Activated naive CD4-positive, alpha-beta T cell treated with anti-CD3 and anti-CD28 coated beads, Interleukin-2, amount 50 U/mL, for 72 hours (primary cell): ENCODE results near the gene NCBP3. TPM values are rescaled to one million over a fixed set of nuclear protein-coding genes. Genes with fewer than 3 reads are reported as not detected.

ENCODE experiments used
- ATAC-seq, 2 donors: fragments of 150-1000 bp; cut with Tn5 transposase; 2 replicates each; pipeline ENCODE4 v1.10.0; 2021; ENCODE audit warnings: mild to moderate bottlenecking in 2 of 2, moderate library complexity in 2 of 2
- DNase-seq, 2 donors: peaks; one replicate each; pipeline ENCODE4 v3.0.0; 2021 to 2022; ENCODE audit warnings: low spot score in 2 of 2
- H3K27ac Mint-ChIP-seq, 2 donors: one replicate each; pipeline ENCODE4 v1.8.0; 2022; ENCODE audit warnings: mild to moderate bottlenecking in 2 of 2, mixed read lengths in 2 of 2
- H3K36me3 Mint-ChIP-seq, 2 donors: one replicate each; pipeline ENCODE4 v1.8.0; 2022; ENCODE audit warnings: mixed read lengths in 2 of 2
- H3K9me3 Mint-ChIP-seq, 2 donors: one replicate each; pipeline ENCODE4 v1.8.0; 2022; ENCODE audit warnings: mixed read lengths in 2 of 2
- total RNA-seq, 2 donors: library from RNA; stranded (reverse); gene quantifications; one replicate each; pipeline ENCODE4 v1.2.3, GENCODE V29; 2022

NCBP3 gene
- total RNA-seq, 2 donors from 2014 or later = 35.4 to 44.4 TPM

DNA sequence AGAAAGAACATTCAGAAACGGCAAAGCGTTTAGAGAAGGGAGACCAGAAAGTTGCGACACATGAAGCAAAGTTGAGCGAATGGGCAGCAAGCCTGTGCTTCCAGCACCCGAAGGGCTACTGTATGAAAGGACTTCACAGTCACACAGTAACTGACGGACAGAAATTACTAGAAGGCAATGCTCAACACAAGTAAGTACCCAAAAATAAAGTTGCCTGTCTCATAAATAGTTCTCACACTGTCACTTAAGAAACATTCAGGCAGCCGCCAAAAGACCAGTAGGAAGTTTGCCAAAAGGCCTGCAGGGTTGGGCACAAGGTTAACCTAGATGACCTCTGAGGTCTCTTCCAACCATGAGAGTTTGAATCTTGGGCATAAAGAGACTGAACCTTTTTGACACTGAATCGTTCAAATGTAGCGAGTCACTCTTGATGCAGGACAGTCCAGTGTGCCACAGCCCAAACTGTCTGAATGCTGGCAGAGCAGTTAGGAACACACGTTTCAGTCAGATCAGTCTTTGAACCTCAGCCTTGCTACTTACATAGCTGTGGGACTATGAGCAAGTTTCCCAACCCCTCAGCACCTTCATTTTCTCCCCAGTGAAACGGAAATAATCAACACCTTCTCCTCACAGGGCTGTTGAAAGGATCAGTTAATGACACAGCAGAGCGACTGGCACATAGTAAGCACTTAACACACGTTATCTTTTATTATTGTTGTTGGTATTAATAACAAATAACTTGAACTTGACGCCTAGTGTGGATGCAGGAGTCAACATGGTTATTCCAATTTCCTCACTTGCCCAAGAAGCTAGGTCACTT, 10.4 kb downstream of the NCBP3 start:
- Mint-ChIP-seq H3K9me3 (no peaks in the 10 kb centered on the region), H3K36me3 (peaks cover 0 to 7% of the 10 kb centered on the region in 2 donors), H3K27ac (no peak overlapping the region)
- ATAC-seq (no peak), DNase-seq (no peak)

DNA sequence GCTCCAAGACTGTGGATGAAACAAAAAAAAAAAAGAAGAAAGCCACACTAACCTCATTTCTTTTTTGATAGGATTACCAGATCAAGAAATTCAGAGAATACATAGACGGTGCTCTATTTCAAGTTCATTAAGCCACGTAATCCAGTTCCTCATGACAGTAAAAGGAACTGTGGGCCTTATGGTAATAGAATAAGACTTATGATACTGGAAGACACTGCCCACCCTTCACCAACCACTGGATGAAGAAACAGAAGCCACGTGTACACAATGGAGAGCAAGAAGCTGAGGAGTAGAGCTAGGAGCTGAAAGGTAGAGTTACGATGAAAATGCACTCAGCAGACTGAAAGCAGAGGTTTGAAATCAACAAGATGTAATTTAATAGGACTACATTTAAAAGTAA, 11.2 kb downstream of the NCBP3 start:
- no peak overlapping the region for H3K27ac Mint-ChIP-seq

DNA sequence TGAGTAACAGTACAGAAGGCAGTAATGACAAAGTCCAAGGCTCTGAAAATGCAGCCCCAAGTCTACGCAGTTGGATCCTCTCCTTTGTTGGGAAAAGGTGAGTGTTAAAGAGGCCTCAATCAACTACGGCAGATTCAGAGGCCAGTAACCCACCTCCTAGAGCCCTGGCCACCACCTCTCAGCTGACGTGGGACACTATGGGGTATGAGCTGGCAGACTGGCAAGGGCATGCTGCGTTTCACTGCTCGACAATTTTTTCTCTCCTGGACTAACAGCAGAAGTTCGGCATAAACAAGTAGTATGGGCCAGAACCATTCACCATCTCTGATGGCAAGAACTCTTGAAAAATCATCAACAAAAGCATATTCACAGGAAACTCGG, 17.2 kb downstream of the NCBP3 start:
- Mint-ChIP-seq H3K9me3 (no peaks in the 10 kb centered on the region), H3K36me3 (no peaks in the 10 kb centered on the region), H3K27ac (no peak overlapping the region)
- ATAC-seq (no peak), DNase-seq (no peak)

More for the DNA sequence above, 11.2 kb downstream of the NCBP3 start:
- DNase-seq (no peak), ATAC-seq (no peak)
- no peaks in the 10 kb centered on the region for H3K9me3 Mint-ChIP-seq
- peaks cover 0 to 4% of the 10 kb centered on the region in 2 donors for H3K36me3 Mint-ChIP-seq

DNA sequence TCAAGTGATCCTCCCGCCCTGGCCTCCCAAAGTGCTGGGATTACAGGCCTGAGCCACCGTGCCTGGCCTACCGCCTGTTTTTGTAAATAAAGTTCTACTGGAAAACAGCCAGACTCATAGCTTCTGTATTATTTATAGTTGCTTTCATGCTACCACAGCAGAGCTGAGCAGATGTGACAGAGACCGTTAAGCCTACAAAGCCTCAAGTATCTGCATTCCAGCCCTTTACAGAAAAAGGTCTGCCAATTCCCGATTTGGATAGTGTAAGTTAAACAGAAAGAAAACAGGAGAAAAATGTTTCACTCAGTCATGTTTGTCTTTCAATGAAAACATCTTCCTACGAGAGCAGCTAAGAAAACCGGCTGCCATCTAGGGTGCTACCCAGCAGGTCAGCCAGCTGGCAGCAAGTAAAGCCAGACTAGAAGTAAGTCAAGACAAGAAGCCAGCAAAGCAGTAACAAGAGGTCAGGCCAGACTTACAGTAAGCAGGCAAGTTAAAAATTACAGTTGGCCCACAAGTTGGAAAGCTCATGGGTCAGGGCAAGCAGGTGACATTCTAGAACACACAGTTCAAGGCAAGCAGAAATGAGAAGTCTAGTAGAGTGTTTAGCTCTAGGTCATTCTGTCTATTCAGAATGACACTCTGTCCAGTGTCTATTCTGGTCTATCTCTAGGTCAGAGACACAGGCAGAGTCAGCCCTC, 17.7 kb downstream of the NCBP3 start:
- Mint-ChIP-seq H3K9me3 (no peaks in the 10 kb centered on the region), H3K36me3 (no peaks in the 10 kb centered on the region), H3K27ac (peak overlapping the region in 1 of 2 donors; percentile 11)
- ATAC-seq = no peak
- DNase-seq = no peak

DNA sequence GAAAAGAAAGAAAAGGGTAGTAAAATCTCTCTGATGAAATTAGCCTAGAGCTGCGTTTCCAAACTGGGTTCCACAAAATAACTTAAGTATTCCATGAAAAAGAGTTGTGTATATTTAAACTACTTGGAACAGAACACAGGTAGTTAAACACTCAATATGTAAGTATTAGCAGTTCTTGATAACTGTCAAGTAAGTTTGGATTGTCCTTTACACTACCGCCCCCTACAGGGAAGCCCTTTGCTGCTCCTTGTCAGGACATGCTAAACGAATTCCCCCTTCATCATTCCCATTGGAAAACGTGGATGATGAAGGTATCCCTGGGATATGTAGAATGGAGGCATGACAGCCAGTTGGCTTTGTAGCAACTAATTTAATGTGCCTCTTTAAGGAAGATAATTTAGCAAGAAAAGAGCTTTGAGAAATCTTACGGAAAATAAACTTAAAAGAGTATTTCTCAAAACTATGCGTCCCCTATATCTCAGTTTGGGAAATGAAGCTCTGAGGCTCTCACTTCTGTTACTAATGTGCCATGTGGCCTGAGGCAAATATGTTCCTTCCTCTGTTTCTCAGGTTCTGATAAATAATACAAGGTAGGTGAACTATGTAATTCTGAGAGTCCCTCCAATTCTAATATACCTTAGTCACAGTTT, 18.8 kb downstream of the NCBP3 start:
- Mint-ChIP-seq H3K9me3 (no peaks in the 10 kb centered on the region), H3K27ac (no peak overlapping the region), H3K36me3 (no peaks in the 10 kb centered on the region)
- DNase-seq (peak in 1 of 2 donors; percentile 80), ATAC-seq (no peak)

DNA sequence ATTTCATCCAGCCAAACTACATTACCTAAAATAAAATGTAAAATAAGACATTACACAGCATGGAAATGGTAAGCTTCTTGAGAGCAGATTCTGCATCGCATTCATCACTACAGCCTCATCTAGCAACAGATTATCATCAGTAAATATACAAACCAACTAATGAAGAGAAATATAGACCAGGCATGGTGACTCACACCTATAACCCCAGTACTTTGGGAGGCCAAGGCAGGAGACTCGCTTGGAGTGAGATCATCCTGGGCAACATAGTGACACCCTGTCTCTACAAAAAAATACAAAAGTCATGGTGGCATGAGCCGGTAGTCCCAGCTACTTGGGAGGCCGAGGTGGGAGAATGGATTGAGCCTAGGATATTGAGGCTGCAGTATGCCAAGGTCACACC, 19.9 kb downstream of the NCBP3 start:
- Mint-ChIP-seq H3K9me3 (no peaks in the 10 kb centered on the region), H3K36me3 (no peaks in the 10 kb centered on the region), H3K27ac (peak overlapping the region in 1 of 2 donors; percentile 73)
- DNase-seq (no peak), ATAC-seq (no peak)

DNA sequence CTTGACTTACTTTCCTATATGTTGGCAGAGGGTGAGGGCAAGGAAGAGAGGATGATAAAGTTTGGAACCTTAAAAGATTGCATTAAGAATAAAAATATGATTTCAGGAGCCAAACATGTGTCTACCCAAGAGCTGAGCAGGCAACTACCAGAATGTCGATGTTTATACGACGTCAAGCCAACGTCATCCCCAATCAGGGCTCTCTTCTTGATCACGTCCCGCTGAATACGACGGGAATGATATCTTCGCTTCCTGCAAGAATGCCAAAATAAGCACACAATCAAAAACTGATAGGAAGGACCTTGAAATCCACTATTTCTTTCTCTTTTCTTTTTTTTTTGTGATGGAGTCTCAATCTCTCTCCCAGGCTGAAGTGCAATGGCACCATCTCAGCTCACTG, 24.9 kb downstream of the NCBP3 start:
- Mint-ChIP-seq H3K9me3 (no peaks in the 10 kb centered on the region), H3K27ac (peak overlapping the region in 1 of 2 donors; percentile 62), H3K36me3 (peaks cover 9% of the 10 kb centered on the region in 2 donors)
- DNase-seq (no peak), ATAC-seq (no peak)

DNA sequence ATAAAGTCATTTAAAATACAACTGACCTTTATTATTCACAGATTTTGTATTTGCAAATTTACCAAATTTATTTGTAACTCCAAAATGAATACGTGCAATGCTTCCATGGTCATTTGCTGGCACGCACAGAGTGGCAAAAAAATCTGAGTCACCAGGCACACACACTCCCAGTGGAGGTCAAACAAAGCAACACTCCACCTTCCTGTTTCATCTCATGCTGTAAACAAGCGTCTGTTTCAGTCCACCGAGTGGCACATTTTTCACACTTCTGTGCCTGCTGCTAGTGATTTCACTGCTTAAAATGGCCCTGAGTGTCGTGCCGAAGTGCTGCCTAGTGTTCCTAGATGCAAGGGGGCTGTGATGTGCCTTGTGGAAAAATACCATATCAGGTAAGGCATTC, 27.3 kb downstream of the NCBP3 start:
- DNase-seq (no peak), ATAC-seq (no peak)
- H3K9me3 Mint-ChIP-seq = no peaks in the 10 kb centered on the region
- peak overlapping the region in 1 of 2 donors; percentile 77 for H3K27ac Mint-ChIP-seq
- H3K36me3 Mint-ChIP-seq = peaks cover 9% of the 10 kb centered on the region in 2 donors

DNA sequence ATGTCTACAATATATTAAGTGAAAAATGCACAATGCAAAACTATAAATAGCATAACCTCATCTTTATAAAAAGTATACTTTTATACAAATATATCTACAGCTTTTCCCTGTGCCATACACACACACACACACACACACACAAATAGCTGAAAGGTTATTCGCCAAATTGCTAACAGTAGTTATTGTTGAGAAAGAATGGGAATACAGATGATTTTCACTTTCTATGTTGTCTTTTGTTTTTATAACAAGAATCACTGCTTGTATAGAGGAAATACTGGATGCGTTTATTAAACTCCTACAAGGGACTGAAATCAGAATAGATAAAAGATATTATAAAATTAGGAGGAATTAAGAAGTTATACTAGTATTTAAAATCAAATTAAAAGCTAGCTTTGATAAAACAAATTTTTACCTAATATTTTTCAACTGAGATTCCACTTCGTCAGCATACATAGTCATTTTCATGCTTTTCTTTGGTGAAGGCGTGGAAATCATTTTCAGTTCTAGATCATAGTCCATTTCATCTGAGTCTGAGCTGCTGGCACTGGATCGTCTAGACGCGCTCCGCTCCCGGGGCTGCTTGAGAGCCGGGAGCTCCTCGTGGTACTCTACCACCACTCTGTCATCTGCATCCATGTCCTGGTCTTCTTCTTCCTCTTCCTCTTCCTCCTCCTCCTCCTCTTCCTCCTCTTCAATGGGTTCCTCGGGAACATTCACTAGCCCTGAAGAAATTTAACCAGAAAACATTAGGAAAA, 28.0 kb downstream of the NCBP3 start:
- ATAC-seq = no peak
- peaks cover 9% of the 10 kb centered on the region in 2 donors for H3K36me3 Mint-ChIP-seq
- DNase-seq = no peak
- no peaks in the 10 kb centered on the region for H3K9me3 Mint-ChIP-seq
- peak overlapping the region in 1 of 2 donors; percentile 77 for H3K27ac Mint-ChIP-seq

DNA sequence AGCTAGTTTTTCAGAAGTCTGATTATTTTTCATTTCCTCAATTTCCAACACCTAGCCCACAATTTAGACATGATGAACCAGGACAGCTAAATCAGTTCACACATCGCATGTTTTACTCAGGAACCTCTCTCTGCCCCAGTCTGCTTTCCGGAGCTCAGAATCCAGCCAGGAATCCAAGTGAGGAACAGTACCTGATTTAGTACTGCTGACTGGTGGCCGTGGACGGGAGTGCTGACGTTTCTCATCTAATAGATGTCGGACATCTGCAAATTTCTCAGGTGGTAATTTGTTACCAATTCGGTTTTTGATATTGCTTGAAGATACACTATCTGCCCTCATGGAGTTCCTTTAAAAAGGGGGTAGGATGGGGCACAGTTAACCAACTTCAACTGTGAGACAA, 30.1 kb downstream of the NCBP3 start:
- ATAC-seq (no peak), DNase-seq (no peak)
- Mint-ChIP-seq H3K9me3 (no peaks in the 10 kb centered on the region), H3K36me3 (peaks cover 9 to 15% of the 10 kb centered on the region in 2 donors), H3K27ac (no peak overlapping the region)

DNA sequence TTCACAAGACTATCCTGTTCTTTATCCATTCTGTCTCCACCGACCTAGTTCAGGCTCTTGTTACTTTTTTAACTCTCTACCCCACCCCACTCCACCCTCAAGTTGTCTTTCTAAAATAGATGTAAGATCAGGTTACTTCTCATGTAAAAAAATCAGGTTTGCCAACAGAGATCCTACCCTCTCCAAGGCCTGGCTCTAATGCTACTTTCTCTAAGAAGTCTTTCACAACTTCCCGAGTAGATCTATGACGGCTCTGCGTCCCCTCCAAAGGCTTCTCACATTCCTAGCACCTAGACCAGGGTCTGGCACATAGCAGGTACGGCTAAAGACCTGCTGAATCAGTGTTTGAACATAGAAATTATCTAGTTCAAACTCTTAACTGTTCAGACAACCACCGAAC, 30.9 kb downstream of the NCBP3 start:
- DNase-seq (no peak), ATAC-seq (no peak)
- no peak overlapping the region for H3K27ac Mint-ChIP-seq
- no peaks in the 10 kb centered on the region for H3K9me3 Mint-ChIP-seq
- peaks cover 12 to 15% of the 10 kb centered on the region in 2 donors for H3K36me3 Mint-ChIP-seq

DNA sequence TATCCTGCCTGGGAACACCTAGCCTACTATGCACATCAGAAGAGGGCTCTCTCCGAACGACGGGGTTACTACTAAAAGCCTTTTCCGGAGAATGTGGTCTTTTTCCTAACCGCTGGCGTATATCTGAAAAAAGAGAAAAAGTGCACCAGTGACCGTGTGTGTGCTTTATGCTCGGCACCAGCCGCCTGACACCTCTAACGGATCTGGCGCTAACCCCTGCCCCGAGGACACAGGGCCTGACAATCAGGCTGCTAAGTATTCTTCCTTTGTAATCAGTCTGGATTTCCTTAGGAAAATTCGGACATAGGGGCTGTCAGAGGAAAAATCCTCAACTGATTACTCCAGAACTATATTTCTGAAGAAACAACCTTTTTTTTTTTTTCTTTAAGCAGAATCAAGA, 31.7 kb downstream of the NCBP3 start:
- no peaks in the 10 kb centered on the region for H3K9me3 Mint-ChIP-seq
- no peak overlapping the region for H3K27ac Mint-ChIP-seq
- peaks cover 19 to 20% of the 10 kb centered on the region in 2 donors for H3K36me3 Mint-ChIP-seq
- no peak for ATAC-seq
- peak in 1 of 2 donors; percentile 11 for DNase-seq

DNA sequence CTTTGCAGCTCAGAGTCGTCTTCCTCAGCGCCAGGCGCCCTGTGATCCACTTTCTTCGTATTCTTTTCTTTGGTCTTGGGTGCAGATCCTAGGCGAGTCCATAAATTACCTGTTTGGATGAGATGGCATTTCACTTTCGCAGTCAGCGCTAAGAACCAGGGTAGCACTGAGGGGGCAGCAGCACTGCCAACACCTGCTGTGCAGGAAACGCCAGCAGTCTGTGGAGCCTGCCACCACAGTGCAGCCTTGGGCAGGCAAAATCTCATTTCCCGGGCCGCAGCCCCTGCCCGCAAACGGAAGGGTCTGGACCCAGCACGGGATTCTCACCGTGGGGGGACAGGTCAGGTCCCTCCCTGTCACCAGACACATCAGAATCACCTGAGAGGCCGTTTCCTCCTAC, 32.9 kb downstream of the NCBP3 start:
- ATAC-seq (no peak), DNase-seq (peak in 1 of 2 donors; percentile 23)
- peaks cover 10 to 15% of the 10 kb centered on the region in 2 donors for H3K36me3 Mint-ChIP-seq
- H3K9me3 Mint-ChIP-seq = no peaks in the 10 kb centered on the region
- no peak overlapping the region for H3K27ac Mint-ChIP-seq

DNA sequence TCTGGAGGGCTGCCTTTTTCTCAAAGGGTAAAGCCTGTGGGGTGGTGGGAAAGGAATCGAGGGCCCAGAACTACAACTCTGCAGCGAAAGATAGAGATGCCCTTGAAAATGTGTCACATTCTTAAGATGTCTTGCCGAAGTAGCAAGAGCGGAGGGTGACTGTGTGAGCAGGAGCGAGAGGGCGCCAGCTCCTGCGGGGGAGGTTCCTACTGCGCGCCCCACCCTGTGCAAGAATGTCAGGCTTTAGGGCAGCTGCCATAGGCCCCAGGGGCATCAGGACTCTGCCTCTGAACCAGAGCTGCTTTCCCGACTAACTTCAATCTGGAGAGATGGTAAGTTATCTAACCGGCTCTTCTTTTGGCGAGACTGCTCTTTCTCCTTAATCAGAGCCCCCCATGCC, 33.3 kb downstream of the NCBP3 start:
- Mint-ChIP-seq H3K9me3 (no peaks in the 10 kb centered on the region), H3K36me3 (peaks cover 9 to 19% of the 10 kb centered on the region in 2 donors), H3K27ac (peak overlapping the region in 1 of 2 donors; percentile 12)
- DNase-seq (no peak), ATAC-seq (no peak)

DNA sequence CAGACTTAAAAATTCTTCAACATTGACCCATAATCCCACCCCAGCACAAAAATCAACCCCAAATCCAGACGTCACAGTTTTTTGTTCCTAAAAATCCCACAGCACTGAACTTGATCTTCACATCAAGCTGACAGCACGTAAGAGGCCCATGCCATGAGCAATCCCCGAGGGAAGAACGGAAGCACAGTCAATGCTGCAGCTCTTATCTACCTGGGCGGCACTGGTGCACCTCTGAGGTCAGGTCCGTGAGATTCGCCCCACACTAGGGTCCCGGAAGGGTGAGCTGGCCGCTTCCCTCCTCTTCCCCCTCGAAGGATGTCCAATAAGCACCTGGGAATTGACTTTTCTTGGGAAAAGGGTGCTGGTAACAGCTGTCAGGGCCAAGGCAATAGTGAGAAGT, 33.8 kb downstream of the NCBP3 start:
- no peaks in the 10 kb centered on the region for H3K9me3 Mint-ChIP-seq
- DNase-seq = no peak
- peak overlapping the region in 1 of 2 donors; percentile 44 for H3K27ac Mint-ChIP-seq
- H3K36me3 Mint-ChIP-seq = peaks cover 9 to 19% of the 10 kb centered on the region in 2 donors
- no peak for ATAC-seq

DNA sequence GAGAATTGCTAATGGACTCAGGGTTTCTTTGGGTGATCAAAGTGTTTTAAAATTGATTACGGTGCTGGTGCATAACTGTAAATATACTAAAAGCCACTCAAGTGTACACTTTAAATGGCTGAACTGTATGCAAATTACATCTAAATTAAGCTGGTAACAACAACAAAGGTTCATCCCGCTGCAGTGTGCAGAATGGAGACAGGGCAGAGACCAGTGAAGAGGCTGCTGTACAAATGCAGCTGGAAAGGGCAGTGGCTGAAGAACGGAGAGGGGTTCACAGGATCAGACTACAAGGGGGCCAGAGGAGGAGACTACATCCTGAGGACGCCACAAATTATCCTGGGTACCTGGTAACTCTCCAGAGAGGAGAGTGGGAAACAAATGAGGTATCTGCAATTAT, 36.0 kb downstream of the NCBP3 start:
- Mint-ChIP-seq H3K9me3 (no peaks in the 10 kb centered on the region), H3K36me3 (peaks cover 15 to 19% of the 10 kb centered on the region in 2 donors), H3K27ac (peak overlapping the region in 1 of 2 donors; percentile 19)
- ATAC-seq (no peak), DNase-seq (no peak)
